Subcutaneous adipose tissue (tissue), 4 donors: ENCODE data around the gene ZNF143. TPM values are rescaled to one million over a fixed set of nuclear protein-coding genes. Genes with fewer than 3 reads are reported as not detected.

Source experiments
- total RNA-seq, 4 donors: library from RNA; depleted of rRNA; stranded (reverse); fragments of >200 nt; gene quantifications; one replicate each; pipeline ENCODE4 v1.1.0, GENCODE V29; 2016
- TF ChIP-seq, protein P1 (sequence below): fragments of 450-650 bp; IDR thresholded peaks from one replicate; pipeline ENCODE4 v1.5.1; 2016; ENCODE audit warnings: low read depth, mild to moderate bottlenecking, control low read depth, antibody characterized with exemption, moderate library complexity

ZNF143 gene
- total RNA-seq, result 10 to 100 TPM; 22.4 to 34.6 (median 28.4) TPM

DNA sequence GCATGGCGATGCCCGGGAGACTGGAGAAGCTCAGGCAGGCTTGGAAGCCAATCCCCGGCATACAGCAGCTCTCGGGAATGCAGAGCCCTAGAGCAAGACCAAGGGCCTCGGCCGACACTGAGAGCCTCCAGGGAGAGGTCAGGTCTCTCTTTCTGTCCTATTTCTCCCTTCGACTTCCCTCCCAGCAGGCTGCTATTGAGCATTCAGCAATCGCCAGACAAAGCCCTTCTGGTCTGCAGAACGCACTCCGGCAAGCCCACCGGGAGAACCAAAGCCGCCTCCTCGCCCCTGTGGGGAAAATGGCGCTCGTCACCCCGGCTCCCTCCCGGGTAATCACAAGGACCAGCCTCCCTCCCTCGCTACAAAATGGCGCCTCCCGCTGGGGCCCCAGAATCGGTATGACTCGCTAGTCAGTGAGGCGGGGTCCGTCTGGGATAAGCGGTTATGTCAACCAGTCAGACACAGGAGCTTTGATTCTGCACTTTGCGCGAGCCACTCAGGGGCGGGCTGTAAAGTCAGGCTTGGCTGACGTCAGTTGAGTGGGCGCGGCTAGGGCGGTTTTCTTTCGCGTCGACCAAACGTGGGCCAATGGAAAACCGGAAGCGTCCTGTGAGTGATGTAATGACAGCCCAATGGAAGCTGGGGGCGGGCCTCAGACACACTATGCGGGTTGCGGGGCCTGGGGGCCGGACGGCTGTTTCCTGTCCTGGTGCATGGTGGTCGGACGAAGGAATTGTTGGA is at the start of gene ZNF143:
ZNF143 (plus strand) TSS at position 691 of the 741 bp plus-strand sequence. CDS start 10,297 bp downstream, outside the sequence.
- TF ChIP-seq, protein P1, sequence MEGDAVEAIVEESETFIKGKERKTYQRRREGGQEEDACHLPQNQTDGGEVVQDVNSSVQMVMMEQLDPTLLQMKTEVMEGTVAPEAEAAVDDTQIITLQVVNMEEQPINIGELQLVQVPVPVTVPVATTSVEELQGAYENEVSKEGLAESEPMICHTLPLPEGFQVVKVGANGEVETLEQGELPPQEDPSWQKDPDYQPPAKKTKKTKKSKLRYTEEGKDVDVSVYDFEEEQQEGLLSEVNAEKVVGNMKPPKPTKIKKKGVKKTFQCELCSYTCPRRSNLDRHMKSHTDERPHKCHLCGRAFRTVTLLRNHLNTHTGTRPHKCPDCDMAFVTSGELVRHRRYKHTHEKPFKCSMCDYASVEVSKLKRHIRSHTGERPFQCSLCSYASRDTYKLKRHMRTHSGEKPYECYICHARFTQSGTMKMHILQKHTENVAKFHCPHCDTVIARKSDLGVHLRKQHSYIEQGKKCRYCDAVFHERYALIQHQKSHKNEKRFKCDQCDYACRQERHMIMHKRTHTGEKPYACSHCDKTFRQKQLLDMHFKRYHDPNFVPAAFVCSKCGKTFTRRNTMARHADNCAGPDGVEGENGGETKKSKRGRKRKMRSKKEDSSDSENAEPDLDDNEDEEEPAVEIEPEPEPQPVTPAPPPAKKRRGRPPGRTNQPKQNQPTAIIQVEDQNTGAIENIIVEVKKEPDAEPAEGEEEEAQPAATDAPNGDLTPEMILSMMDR, result no peak

DNA sequence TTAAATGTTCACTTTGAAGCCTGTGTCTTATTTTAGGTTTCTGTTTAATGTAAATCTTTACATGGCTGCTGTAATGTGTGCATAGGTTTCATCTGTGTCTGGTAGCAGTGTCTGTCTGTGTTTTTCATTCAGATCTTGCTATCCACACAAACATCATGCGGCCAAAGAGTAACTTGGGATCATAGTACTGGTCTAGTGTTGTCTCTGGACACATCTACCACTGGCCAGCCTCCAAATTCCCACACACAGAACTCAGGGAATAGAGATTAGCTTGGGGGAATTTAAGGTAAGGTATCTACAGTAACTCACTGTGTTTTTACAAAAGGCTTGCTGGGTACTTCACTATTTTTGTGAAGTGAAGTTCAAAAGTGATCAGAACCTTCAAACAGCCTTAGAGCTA is 32.1 kb upstream of the ZNF143 start:
- TF ChIP-seq, protein P1, result no peak

DNA sequence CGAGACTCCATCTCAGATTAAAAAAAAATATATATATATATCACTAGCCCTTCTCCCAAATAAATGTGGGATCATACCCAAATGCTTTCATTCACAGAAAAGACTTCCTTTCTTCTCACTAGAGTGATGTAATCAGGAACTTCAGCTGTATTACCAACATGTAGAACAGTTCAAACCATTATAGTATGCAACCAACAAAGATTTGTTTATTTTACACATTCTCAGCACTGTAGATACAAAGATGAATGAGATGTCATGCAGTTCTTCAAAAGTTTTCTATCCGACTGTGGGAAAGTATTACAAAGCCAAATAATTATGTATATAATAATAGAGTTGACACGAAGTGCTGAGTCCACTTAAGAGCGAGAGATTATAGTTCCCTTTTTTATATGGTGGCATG is 22.2 kb upstream of the ZNF143 start:
- TF ChIP-seq, protein P1, result no peak

DNA sequence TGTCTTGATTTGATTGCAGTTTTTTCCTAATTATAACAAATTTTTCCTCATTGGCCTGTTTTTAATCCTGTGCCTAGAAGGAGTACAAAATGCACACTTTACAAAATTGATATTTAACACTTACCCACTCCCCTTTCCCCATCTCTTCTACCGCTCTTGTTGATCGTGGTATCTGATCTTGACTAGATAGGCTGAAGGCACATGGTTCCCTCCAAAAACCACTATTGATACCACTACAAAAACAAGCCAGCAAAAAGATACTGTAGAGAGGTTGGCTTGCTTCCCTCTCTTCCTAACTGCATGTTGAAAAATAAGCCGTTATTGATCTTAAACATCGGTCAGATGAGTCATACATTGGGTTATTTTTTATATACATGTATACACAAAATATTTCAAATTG is 14.6 kb upstream of the ZNF143 start:
- TF ChIP-seq, protein P1, result no peak

DNA sequence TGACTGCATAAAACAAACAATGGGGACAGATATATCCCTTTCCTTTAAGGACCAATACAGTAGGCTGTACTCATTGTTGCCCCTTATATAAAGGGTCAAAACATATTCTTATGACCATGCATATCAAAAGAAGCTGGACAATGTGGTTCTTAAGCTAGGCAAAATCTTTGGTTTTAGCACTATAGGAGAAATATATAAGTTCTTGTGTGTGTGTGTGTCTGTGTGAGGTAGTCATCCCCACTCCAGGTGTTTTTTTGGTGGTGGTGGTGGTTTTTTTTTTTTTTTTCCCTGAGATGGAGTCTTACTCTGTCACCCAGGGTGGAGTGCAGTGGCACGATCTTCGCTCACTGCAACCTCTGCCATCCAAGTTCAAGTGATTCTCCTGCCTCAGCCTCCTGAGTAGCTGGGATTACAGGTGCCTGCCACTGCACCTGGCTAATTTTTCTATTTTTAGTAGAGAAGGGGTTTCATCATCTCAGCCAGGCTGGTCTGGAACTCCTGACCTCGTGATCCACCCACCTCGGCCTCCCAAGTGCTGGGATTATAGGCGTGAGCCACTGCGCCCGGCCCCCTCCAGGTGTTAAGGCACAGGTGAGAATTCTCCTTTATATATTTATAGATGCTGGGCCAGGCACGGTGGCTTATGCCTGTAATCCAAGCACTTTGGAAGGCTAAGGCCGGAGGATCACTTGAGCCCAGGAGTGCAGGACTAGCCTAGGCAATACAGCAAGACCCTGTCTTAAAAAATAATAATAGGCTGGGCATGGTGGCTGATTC is 12.0 kb upstream of the ZNF143 start:
- TF ChIP-seq, protein P1, result no peak

DNA sequence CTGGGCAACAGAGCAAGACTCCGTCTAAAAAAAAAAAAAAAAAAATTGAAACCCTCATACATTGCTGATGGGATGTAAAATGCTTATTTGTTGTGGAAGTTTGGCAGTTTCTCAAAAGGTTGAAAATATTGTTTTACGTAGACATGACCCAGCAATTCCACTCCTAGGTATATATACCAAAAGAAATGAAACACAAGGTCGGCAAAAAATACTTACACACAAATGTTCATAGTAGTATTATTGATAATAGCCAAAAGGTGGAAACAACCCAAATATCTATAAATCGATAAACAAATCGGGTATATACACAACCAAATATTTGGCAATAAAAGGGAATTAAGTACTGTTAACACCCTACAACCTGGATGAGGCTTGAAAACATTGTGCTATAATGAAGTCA is 5.1 kb upstream of the ZNF143 start:
- TF ChIP-seq, protein P1, result no peak

DNA sequence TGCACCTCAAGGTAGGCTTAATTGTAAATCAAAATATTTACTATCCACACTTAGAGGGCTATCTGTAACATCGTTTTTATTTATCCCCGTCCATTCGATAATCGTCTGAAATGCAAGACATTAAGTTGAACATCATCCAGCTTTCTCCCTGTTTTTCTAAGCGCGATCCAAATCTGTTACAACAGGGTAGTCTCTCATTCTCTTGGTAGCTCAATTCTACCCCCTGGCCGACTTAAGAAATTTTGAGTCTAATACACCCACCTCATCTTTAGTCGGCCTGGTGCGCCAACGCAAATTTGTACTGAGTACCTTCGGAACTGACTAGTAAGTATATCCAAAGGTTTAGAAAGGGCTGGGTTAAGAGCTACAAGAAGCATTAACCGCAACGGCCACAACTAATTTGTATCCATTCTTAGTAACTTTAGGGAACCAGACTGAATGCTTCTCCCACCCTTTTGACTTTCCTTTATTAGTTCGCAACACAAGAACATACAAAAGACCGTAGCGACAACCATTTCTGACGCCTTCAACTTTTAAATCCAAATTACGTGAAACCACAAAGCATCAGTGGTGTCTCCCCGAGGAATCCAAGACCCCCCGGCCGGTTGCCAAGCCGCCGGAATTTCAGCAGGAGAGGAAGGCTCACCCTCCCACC is 1.0 kb upstream of the ZNF143 start:
- TF ChIP-seq, protein P1, result no peak
